Measurements from ENCODE around the gene KLHL36.

DNA sequence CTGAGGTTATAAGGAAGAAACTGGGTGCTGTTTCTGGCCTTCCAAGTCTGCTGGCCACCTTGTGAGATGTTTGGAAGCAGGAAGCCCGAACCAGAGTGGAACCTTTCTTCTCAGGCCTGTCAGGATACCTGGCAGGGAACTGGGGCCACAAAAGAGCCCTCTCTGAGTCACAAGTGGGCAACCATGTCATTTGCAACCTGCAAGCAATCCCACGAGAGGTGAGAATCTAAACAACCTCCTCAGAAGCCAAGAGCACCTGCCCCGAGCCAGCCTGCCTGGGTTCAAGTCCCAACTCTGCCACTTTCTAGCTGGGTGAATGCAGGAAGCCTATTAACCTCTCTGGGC, 33.7 kb upstream of the KLHL36 start:
- no peak for TF ChIP-seq EP300 (IDR thresholded peaks at IDR 0.05)
- TF ChIP-seq, protein P1, sequence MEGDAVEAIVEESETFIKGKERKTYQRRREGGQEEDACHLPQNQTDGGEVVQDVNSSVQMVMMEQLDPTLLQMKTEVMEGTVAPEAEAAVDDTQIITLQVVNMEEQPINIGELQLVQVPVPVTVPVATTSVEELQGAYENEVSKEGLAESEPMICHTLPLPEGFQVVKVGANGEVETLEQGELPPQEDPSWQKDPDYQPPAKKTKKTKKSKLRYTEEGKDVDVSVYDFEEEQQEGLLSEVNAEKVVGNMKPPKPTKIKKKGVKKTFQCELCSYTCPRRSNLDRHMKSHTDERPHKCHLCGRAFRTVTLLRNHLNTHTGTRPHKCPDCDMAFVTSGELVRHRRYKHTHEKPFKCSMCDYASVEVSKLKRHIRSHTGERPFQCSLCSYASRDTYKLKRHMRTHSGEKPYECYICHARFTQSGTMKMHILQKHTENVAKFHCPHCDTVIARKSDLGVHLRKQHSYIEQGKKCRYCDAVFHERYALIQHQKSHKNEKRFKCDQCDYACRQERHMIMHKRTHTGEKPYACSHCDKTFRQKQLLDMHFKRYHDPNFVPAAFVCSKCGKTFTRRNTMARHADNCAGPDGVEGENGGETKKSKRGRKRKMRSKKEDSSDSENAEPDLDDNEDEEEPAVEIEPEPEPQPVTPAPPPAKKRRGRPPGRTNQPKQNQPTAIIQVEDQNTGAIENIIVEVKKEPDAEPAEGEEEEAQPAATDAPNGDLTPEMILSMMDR (IDR thresholded peaks at IDR 0.05): no peak

All from gastroesophageal sphincter (tissue), 3 donors.